ENCODE data around the gene MARVELD1. TPM values are rescaled to one million over a fixed set of nuclear protein-coding genes. Genes with fewer than 3 reads are reported as not detected.

Gene MARVELD1
- total and polyA plus RNA-seq, 2 of the 13 experiments (the other 11 are each of a cell fraction or from before 2014, with no cell fraction given), result not detected

DNA sequence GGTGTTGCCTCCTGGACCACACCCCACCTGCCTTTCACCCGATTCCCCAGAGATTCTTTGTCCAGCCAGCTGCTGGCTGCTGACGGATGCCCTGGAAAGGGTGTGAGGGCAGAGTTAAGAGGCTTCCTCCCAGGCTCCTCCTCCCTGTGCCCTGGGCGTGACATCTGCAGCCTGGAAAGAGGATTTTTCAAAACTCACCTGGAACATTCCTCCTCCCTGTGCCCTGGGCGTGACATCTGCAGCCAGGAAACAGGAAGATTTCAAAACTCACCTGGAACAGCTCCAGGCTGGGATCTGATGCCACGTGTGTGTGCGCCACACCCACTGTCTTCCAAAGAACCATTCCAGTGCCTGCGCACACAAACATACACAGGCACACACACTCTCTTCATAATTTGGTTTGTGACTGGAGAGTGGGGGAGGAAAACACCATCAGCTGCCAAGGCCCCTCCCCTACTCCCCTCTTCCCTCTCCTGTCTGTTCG is 5.2 kb downstream of the MARVELD1 start (continued):
- TF ChIP-seq, protein P1, sequence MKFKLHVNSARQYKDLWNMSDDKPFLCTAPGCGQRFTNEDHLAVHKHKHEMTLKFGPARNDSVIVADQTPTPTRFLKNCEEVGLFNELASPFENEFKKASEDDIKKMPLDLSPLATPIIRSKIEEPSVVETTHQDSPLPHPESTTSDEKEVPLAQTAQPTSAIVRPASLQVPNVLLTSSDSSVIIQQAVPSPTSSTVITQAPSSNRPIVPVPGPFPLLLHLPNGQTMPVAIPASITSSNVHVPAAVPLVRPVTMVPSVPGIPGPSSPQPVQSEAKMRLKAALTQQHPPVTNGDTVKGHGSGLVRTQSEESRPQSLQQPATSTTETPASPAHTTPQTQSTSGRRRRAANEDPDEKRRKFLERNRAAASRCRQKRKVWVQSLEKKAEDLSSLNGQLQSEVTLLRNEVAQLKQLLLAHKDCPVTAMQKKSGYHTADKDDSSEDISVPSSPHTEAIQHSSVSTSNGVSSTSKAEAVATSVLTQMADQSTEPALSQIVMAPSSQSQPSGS (CRISPR knock-in tag; IDR thresholded peaks at IDR 0.05), result no peak
- TF ChIP-seq, protein P2, sequence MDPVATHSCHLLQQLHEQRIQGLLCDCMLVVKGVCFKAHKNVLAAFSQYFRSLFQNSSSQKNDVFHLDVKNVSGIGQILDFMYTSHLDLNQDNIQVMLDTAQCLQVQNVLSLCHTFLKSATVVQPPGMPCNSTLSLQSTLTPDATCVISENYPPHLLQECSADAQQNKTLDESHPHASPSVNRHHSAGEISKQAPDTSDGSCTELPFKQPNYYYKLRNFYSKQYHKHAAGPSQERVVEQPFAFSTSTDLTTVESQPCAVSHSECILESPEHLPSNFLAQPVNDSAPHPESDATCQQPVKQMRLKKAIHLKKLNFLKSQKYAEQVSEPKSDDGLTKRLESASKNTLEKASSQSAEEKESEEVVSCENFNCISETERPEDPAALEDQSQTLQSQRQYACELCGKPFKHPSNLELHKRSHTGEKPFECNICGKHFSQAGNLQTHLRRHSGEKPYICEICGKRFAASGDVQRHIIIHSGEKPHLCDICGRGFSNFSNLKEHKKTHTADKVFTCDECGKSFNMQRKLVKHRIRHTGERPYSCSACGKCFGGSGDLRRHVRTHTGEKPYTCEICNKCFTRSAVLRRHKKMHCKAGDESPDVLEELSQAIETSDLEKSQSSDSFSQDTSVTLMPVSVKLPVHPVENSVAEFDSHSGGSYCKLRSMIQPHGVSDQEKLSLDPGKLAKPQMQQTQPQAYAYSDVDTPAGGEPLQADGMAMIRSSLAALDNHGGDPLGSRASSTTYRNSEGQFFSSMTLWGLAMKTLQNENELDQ (CRISPR knock-in tag; IDR thresholded peaks at IDR 0.05; ENCODE audit: borderline replicate concordance), result no peak
- TF ChIP-seq, protein P3, sequence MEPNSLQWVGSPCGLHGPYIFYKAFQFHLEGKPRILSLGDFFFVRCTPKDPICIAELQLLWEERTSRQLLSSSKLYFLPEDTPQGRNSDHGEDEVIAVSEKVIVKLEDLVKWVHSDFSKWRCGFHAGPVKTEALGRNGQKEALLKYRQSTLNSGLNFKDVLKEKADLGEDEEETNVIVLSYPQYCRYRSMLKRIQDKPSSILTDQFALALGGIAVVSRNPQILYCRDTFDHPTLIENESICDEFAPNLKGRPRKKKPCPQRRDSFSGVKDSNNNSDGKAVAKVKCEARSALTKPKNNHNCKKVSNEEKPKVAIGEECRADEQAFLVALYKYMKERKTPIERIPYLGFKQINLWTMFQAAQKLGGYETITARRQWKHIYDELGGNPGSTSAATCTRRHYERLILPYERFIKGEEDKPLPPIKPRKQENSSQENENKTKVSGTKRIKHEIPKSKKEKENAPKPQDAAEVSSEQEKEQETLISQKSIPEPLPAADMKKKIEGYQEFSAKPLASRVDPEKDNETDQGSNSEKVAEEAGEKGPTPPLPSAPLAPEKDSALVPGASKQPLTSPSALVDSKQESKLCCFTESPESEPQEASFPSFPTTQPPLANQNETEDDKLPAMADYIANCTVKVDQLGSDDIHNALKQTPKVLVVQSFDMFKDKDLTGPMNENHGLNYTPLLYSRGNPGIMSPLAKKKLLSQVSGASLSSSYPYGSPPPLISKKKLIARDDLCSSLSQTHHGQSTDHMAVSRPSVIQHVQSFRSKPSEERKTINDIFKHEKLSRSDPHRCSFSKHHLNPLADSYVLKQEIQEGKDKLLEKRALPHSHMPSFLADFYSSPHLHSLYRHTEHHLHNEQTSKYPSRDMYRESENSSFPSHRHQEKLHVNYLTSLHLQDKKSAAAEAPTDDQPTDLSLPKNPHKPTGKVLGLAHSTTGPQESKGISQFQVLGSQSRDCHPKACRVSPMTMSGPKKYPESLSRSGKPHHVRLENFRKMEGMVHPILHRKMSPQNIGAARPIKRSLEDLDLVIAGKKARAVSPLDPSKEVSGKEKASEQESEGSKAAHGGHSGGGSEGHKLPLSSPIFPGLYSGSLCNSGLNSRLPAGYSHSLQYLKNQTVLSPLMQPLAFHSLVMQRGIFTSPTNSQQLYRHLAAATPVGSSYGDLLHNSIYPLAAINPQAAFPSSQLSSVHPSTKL (CRISPR knock-in tag; IDR thresholded peaks at IDR 0.05), result peak; percentile 27; the same call in 1 of the 2 replicates
- TF ChIP-seq GATAD2A (CRISPR knock-in tag; IDR thresholded peaks at IDR 0.05) (peak; percentile 24; the same call in 1 of the 2 replicates), GATAD1 (CRISPR knock-in tag; IDR thresholded peaks at IDR 0.05) (no peak), POGZ (CRISPR knock-in tag; IDR thresholded peaks at IDR 0.05) (no peak), BCL6 (CRISPR knock-in tag; IDR thresholded peaks at IDR 0.05) (peak; percentile 49), ZNF430 (CRISPR knock-in tag; IDR thresholded peaks at IDR 0.05) (no peak), TGIF2 (CRISPR knock-in tag; IDR thresholded peaks at IDR 0.05) (0 out of 2 replicates have a peak, but pooled peaks have one; percentile 66), ZNF501 (CRISPR knock-in tag; IDR thresholded peaks at IDR 0.05) (no peak), DR1 (CRISPR knock-in tag; IDR thresholded peaks at IDR 0.05) (no peak), RFXAP (CRISPR knock-in tag; IDR thresholded peaks at IDR 0.05; ENCODE audit: borderline replicate concordance) (no peak), NFIB (CRISPR knock-in tag; IDR thresholded peaks at IDR 0.05; ENCODE audit: borderline replicate concordance) (no peak), GABPA (IDR thresholded peaks at IDR 0.05; ENCODE audit: low read depth, low read length) (no peak), GABPA (CRISPR knock-in tag; IDR thresholded peaks at IDR 0.05; ENCODE audit: low read depth) (0 out of 2 replicates have a peak, but pooled peaks have one; percentile 35)
- TF ChIP-seq, protein P4, sequence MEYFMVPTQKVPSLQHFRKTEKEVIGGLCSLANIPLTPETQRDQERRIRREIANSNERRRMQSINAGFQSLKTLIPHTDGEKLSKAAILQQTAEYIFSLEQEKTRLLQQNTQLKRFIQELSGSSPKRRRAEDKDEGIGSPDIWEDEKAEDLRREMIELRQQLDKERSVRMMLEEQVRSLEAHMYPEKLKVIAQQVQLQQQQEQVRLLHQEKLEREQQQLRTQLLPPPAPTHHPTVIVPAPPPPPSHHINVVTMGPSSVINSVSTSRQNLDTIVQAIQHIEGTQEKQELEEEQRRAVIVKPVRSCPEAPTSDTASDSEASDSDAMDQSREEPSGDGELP (IDR thresholded peaks at IDR 0.05; ENCODE audit: borderline replicate concordance, low read depth), result peak; percentile 42; the same call in 1 of the 2 replicates
- TF ChIP-seq, protein P5, sequence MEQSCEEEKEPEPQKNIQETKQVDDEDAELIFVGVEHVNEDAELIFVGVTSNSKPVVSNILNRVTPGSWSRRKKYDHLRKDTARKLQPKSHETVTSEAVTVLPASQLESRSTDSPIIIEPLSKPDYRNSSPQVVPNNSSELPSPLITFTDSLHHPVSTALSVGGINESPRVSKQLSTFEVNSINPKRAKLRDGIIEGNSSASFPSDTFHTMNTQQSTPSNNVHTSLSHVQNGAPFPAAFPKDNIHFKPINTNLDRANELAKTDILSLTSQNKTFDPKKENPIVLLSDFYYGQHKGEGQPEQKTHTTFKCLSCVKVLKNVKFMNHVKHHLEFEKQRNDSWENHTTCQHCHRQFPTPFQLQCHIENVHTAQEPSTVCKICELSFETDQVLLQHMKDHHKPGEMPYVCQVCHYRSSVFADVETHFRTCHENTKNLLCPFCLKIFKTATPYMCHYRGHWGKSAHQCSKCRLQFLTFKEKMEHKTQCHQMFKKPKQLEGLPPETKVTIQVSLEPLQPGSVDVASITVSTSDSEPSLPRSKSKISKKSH (CRISPR knock-in tag; IDR thresholded peaks at IDR 0.05; ENCODE audit: borderline replicate concordance), result no peak
- TF ChIP-seq, protein P6, sequence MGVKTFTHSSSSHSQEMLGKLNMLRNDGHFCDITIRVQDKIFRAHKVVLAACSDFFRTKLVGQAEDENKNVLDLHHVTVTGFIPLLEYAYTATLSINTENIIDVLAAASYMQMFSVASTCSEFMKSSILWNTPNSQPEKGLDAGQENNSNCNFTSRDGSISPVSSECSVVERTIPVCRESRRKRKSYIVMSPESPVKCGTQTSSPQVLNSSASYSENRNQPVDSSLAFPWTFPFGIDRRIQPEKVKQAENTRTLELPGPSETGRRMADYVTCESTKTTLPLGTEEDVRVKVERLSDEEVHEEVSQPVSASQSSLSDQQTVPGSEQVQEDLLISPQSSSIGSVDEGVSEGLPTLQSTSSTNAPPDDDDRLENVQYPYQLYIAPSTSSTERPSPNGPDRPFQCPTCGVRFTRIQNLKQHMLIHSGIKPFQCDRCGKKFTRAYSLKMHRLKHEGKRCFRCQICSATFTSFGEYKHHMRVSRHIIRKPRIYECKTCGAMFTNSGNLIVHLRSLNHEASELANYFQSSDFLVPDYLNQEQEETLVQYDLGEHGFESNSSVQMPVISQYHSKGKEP (CRISPR knock-in tag; IDR thresholded peaks at IDR 0.05), result no peak

Data from HepG2 (cell line).